Left renal pelvis (tissue), 4 donors: ENCODE measurements around the gene ZACN. TPM values are rescaled to one million over a fixed set of nuclear protein-coding genes. Genes with fewer than 3 reads are reported as not detected.
A peak's percentile ranks its signal among the peaks of the same experiment; 100 is the strongest.

Experiments
- DNase-seq, 4 donors: peaks; one replicate each; pipeline ENCODE4 v3.0.0-alpha.2; 2013; ENCODE audit warnings: low read depth in 4 of 4, low spot score in 3 of 4
- polyA plus RNA-seq, 4 donors: library from polyadenylated mRNA; unstranded; fragments of 120-200 nt; gene quantifications; one replicate each; pipeline ENCODE4 v1.2.1, GENCODE V29; 2013; ENCODE audit not compliant: insufficient read length in 4 of 4

The ZACN gene
- polyA plus RNA-seq, 4 donors, result 0.55 to 29.1 (median 7.2) TPM

DNA sequence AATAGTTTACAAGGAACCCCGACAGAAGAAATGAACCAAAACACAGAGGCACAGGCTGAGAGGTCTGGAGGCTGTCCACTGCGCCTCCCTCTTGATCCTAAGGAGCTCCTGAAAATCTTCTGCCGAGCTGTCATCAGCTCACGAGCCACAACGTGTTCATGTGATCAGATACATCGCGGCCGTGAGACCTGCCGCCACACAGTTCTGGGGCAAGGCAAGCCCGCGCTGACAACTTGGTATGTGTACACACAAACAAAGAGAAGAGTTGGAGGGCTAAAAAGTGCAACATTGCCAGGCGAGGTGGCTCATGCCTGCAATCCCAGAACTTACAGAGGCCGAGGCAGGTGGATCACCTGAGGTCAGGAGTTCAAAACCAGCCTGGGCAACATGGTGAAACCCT, 17.0 kb downstream of the ZACN start:
- no peak for DNase-seq

DNA sequence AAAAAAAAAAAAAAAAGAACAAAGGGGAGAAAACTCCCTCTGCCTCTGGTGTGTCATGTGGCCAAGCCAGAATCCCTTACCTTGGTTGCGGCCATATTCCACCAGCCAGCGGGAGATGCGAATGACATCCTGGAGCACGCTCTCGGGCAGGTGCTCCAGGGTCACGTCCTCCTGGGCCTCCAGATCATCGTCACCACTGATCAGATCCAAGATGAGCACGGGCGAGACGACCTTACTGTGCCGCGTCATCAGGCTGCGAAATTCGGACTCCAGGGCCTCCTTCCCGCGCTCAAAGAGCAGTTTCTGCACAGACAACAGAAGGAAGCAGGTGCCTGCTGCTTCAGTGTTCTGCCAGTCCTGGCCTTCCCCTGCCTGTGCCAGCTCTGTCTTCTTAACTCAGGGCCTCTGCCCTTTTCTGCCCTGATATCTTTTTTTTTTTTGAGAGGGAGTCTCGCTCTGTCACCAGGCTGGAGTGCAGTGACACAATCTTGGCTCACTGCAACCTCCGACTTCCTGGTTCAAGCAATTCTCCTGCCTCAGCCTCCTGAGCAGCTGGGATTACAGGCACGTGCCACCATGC, 18.8 kb downstream of the ZACN start:
- DNase-seq, result no peak

DNA sequence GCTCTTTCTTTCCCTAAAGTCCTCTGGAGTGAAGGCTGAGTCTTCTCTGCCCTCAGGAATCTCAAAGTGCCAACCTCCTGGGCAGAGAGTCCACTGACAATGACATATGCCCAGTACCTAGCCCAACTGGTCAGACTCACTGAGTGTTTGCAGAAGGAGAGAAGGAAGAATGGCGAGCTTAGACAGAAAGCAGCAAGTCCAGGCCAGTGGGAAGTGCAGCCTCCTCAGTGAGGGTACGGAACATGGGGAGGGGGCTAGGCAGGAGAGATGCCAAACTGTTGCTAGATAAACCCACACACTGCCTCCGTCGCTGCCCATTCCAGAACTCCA, 23.9 kb downstream of the ZACN start:
- DNase-seq, result no peak

DNA sequence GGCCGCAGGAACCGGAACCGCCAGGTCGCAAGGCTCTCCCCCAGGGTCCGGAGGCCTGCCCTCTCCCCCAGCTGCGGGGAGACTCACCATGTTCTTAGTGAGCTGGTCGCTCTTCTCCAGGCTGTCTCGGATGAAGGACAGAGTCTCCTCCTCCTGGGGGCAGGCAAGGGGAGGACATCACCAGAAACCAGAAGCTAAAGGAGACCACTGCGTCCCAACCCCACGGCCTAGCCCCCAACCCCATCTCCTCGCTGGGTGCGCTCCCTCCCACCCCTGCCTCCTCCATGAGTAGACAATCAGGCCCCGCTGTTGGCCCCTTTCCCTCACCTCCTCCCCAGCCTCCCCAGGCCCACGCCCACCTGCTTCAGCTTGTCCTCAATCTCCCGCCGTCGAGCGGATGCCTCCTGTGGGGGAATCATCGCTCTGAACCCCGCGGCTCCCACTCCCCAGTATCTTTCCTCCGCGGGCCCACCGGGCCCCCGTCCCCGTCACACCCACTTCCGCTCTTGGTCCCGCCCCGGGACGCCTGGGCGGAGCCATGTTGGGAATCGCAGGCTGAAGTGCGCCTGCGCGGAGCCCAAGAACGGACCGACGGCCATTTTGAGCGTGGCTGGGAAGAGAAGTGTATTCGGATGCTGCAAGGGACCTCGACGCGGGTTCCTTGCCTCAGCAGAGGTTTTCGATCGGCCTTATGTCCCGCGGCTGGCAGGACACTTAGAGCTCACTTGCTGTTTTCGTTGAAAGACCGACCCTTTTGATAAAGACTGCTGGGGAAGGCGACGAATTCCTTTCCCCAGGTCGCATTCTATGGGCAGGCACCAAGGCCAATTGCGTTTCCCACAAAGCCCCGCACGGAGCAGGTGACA, 24.5 kb downstream of the ZACN start, which contains the start of gene EXOC7:
Gene EXOC7 (minus strand): TSS at position 514 of the 866 bp plus-strand sequence. CDS start 95 bp downstream, at position 419.
- DNase-seq, result peak; percentile 87 to 92 (median 89)

DNA sequence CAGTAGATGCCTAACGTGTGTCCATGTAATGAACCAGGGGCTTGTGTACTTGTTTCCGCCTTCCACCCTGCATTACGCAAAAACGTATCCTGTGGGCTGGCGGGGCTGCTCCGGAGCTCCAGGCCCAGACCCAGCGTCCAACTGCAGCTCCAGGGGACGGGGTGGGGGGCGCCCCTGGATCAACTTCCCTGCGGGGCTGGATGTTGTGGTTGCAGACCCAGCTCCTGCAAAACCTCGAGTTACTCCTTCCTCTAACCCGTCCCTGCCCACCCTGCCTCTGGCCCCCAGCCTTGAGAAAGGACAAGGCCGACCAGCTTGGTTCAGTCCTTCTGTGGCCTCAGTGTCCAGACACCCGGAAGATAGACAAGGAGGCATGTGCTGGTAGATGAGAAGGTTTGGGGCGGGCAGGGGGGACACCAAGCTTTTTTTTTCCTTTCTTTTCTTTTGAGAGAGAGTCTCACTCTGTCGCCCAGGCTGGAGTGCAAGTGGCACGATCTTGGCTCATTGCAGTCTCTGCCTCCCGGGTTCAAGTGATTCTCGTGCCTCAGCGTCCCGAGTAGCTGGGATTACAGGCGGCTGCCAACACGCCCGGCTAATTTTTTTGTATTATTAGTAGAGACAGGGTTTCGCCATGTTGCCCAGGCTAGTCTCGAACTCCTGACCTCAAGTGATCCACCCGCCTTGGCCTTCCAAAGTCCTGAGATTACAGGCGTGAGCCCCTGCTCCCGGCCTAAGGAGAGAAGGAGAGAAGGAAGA, 25.3 kb downstream of the ZACN start:
- DNase-seq, result no peak

DNA sequence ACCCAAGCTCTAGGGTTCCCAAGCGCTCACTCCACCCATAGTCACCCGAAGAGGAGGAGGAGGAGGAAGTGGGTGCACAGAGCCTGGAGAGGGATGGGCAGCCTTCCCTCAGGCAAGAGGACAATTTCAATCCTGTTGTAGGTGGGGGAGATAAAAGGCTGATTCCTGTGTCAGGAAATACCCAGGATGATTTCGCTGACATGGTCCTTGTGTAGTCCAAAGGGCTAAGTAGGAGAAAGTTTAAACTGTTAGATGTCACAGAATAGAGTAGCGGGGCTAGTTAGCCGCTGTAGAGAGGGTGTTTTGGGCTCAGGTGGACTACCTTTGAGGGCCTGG, 25.9 kb downstream of the ZACN start:
- DNase-seq, result no peak

DNA sequence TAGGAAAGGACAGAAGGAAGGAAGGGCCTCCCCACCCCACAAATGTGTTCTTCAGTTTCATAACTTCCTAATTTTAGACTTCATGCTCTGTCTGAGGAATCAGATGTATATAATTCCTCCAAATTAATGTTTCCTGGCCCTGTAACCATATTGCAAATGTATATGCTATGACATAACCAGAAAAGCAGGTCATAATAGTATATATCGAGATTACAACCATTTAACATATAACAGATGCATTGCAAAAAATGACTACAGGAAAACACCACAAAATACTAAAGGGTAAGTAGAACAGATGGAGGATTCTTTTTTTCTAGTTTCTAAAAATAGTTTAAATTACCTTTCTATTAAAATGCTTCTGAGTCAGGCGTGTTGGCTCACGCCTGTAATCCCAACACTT, 27.7 kb downstream of the ZACN start:
- DNase-seq, result no peak

DNA sequence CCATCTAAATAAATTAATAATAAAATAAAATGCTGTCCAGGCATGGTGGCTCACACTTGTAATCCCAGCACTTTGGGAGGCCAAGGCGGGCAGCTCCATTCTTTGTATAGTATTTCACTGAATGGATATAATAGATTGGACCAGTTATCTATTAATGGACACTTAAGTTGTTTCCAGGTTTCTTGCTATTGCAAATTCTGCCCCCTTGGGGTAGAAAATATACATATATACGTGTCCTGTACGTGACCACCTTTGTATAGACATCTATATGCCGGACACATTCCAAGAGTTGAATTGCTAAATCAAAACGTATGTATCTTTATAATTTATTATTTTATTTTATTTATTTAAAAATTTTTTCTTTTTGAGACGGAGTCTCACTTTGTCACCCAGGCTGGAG, 28.5 kb downstream of the ZACN start:
- DNase-seq, result no peak

DNA sequence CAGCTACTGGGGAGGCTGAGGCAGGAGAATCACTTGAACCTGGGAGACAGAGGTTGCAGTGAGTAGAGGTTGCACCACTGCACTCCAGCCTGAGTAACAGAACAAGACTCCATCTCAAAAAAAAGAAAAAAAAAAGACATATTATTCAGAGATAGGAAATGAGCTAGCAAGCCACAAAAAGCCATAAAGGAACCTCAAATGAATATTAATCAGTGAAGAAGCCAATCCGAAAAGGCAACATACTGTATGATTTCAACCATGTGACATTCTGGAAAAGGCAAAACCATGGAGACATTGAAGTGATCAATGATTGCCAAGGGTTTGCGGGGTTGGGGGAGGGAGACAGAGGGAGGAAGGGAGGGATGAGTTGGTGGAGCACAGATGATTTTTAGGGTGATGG, 33.0 kb downstream of the ZACN start:
- DNase-seq, result no peak

DNA sequence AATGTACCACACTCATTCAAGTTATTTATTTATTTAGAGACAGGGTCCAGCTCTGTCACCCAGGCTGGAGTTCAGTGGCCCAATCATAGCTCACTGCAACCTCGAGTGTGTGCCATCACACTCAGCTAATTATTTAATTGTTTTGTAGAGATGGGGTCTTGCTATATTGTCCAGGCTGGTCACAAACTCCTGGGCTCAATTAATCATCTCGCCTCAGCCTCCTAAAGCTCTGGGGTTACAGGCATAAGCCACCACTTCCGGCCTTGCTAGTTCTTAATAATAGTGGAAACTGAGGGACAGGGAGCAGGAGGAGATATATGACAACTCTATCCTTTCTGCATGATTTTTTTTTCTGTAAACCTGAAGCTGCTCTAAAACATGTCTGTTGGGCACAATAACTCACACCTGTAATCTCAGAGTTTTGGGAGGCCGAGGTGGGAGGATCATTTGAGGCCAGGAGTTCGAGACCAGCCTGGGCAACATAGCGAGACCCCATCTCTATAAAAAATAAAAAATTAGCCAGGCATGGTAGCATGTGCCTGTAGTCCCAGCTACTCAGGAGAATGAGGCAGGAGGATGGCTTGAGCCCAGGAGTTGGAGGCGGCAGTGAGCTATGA, 36.3 kb downstream of the ZACN start:
- DNase-seq, result no peak

DNA sequence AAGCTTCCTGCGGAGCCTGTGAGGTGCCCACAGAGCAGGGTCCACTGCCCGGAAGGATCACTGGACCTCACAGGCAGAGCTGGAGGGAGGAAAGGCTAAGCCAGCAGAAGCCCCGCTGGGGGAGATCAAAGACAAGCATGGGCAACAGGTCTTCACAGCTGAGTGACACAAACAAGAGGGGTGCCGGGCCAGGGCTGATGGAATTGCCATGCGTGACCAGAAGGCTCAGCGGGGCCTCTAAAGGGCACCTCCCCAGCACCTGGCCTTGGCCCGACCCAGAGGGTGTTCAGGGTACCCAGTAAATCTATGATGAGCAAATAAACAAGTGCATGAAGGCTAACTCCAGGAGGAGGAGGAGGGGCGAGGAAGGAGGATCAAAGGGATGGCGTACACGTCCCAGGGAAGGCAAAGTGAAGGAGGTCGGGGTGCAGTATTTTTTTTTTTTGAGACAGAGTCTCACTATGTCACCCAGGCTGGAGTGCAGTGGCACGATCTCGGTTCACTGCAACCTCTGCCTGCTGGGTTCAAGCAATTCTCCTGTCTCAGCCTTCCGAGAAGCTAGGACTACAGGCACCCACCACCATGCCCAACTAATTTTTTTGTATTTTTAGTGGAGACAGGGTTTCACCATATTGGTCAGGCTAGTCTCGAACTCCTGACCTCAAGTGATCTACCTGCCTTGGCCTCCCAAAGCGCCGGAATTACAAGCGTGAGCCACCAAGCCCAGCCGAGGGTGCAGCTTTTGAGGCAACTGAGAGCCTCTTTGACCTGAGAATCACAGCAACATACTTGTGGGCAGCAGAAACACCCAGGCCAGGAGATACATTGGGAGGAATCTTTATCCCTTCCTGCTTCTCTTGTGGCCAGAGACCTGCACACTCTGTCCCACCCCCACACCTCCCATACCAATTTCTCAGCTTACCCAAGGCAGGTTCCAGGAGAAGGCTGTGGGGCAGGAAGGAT, 40.7 kb downstream of the ZACN start:
- DNase-seq, result no peak

DNA sequence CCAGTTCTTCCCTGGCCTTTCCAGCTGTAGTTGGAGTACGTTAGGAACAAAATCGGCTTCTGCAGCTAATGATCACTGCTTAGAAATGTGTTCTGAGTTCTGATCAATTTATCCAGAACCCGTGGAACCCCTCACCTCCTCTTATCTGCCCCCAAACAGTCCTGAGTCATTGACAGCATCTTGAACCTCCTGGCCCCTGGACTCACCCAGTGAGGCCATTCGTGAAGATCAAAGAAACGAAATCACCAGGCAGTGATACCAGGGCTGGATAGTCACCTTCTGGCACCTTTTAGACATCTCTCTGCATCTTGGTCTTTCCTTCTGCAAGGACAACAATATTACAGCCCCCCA, 41.7 kb downstream of the ZACN start:
- DNase-seq, result no peak

DNA sequence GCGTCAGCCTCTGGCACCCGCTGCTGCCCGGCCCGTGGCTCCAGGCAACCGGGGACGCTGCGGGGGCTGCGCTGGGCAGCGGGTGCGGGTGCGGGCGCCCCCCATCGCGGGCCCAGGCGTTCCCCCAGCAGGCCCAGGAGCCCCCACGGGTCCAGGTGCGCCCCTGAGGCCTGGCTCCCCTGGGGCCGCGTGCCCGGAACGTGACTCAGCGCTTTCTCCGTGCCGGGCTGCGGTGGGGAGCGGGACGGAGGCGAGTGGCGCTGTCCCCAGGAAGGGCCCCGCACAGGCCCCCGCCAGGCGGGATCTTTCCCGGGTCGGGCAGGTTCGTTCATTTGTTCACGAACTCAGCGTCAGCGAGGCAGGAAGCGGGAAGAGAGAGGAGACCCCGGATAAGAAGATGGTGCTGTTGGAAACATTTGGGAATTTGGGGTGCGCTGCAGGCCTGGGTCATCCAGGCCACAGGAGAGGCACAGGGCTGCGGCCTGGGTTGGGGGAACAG, 43.0 kb downstream of the ZACN start:
- DNase-seq, result no peak

DNA sequence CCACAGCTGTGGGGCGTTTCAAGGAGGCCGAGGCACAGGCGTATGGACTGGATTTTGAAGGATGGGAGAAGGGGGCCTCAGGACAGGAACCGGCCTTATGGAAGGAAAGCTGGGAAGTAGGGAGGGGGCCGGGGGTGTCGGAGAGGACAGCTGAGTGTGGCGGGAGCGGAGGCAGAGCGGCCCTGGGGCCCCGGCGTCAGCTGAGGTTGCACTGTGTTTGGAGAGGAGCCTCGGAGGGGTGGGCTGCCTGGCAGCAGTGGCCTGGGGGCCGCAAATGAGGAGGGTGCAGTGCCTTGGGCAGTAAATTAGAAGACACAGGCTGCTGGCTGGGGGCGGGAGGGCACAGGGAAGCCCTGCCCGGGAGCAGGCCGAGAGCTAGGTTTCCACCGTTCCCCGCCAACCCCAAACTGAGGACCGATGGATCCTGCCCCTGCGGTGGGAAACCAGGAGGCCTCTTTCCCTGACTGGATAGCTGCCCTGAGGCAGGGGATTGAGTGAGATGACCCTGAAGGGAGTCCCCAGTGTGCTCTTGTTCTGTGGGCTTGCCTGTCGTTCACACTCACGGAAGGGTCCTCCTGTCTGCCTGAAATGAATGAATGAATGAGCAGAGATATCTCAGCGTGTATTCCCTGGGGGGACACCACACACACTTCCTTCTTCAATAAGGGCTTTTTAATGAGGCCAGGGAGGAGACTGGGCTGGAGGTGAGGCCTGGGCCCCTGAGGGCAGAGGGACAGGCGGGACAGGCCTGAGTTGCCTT, 43.6 kb downstream of the ZACN start:
- DNase-seq, result no peak

DNA sequence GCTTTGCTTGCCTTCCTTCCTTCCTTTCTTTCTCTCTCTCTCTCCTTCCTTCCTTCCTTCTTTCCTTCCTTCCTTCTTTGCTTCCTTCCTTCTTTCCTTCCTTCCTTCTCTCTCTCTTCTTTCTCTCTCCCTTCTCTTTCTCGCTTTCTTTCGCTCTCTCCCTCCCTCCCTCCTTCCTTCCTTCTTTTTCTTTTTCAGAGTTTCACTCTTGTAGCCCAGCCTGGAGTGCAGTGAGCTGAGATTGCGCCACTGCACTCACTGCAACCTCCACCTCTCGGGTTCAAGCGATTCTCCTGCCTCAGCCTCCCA, 44.2 kb downstream of the ZACN start:
- no peak for DNase-seq

DNA sequence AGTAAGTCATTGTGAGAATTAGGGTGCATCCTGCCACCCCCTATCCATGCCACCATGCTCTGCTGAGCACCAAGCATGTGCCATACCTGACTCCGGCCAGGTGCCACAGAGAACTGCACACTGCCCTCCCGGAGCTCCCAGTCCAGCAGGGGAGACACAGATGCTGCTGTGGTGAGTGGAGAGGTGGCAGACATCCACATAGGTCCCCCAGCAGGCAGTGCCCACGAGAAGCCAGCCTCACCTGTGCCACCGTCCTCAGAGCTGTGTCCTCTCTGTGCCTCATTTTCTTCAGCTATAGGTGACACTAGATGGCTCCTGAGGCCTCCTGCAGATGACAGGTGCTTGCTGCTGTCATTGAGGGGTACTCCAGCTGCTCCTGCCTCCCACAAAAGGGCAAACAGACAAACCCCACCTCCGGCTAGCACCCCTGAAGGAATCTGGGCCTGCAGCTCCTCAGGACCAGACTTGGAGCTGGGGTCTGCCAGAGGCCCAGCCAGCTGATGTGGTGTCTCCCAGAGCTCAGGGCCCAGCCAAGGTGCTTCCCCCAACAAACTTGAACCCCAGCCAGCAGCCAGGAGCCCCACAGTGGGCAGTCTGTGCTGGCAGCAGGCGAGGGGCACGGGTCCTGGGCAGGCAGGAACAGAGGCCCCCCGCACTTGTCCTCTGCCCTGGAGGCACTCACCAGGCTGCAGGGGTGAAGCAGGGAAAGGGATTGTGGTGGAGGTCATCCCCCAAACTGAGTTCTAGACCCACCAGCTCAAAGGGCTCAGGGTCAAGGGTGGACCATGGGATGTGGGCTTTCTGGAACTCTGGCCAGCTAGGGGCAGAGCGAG, 45.0 kb downstream of the ZACN start:
- DNase-seq, result no peak

DNA sequence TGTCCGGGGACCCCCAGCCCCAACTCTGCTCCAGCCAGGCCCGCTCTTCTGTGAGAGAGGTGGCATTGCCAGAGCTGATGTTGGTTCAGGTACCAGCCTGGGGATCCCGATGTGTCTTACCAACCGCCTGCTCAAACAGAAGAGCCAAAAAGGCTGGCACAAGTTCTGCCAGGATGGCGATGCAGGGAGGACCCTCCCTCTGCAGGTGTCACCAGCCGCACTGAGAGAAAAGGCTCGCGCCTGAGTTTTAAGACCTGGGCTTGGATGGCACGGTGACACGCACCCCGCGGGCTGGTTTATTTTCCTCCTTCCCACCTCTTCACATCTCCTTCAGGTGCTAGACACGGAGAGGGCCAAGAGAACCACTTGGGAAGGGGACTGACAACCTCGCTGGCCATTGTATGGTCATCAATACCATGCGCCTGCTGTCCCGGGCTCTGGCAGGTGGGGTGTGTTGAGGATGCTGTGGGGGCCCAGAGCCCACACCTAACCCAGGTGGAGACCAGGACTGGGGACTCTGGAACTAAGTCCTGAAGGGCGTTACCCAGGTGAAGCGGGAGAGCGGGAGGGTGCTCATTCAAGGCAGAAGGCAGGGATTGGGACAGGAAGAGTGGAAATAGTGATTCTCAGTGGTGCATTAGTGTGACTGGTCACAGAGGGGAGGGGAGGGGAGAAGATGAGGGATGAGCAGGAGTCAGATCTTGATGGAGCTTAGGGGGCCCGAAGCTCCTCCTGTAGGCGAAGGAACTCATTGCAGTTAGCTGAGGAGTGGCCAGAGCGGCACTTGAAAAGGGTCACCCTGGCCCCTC, 45.8 kb downstream of the ZACN start:
- no peak for DNase-seq

DNA sequence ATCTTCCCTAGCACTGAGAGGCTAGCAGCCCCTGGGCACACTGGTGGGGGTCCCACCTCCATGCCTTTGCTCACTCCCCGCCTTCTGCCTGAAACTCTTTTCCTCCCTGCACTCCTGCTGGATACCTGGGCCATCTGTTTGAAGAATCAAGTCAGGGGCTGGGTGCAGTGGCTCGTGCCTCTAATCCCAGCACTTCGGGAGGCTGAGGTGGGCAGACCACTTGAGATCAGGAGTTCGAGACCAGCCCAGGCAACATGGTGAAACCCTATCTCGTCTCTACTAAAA, 46.4 kb downstream of the ZACN start:
- DNase-seq, result no peak
